HG03558 (cell line): ENCODE data around the gene STRADB.
"Not testable (repeated sequence)": the region's sequence is repeated elsewhere in the genome, so short reads cannot be mapped to it uniquely, and the experiment has no call there.

Experiments used
- ATAC-seq: cut with Tn5 transposase; IDR thresholded peaks from one replicate; pipeline ENCODE4 v1.9.1; 2021; ENCODE audit warnings: moderate number of reproducible peaks; ENCODE audit not compliant: unreplicated experiment; ENCODE audit errors: extremely low read depth

Gene STRADB

DNA sequence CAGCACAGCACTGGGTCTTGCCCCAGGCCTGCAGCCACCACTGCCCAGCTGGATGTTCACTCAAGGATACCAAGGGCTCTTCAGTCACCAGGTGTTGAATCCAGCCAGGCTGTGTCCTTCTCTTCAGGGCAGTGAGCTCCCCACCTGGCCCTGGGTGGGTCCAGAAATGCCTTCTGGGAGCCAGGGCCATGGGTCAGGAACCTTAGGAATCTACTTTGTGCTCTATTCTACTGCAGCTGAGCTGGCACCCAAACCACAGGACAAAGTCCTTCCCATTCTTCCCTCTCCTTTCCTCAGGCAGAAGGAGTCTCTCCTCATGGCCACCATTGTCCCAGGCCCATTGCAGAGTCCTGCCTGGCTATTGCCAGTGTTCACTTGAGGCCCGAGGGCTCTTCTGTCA, 13.0 kb downstream of the STRADB start:
- ATAC-seq, result no peak

DNA sequence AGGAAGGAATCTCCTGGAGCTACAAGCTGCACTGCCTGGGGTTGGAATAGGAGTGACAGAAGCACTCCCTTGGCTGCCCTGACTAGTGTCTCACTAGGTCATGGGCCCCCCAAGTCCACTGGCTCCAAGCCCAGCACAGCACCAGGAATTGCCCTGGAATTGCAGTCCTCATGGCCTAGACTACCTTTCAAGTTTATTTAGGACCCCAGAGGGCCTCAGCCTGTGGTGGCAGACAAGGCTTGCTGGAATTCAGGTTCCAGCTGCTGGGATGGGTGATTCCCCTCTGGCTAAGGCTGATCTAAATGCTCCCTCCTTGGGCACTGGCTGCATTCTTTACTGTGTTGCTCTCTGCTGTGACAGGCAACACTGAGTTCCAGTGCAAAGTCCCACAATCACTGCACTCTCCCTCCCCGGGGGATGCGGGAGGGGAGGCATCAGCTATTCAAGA, 14.0 kb downstream of the STRADB start:
- no peak for ATAC-seq

DNA sequence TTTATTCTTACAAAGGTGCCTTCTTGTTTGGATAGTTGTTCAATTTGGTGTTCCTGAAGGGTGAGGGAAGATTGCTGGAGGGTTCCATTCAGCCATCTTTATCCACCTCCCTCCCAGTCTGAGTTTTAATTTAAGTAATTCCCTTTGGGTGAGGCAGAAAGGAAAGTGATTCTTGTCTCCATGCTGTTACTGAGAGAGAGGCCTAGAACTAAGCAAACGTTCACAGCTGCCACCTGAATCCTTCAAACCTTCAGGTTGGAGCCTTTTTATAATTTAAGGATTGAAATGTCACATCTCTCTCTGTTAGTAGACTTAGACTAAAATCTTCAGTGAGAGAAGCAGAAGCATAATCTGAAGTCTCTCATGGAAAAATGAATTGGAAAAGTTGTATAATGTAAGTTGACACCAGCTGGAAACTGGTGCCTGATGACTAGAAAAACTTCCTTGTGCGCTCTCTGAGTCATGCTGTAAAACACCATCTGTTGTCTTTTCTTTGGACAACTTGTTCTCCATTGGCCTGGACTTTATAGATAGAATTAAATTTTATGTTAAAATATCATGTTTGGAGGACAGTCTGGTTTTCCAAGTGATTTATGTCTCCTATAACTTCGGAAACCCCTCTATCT, 14.6 kb downstream of the STRADB start:
- ATAC-seq, result no peak

DNA sequence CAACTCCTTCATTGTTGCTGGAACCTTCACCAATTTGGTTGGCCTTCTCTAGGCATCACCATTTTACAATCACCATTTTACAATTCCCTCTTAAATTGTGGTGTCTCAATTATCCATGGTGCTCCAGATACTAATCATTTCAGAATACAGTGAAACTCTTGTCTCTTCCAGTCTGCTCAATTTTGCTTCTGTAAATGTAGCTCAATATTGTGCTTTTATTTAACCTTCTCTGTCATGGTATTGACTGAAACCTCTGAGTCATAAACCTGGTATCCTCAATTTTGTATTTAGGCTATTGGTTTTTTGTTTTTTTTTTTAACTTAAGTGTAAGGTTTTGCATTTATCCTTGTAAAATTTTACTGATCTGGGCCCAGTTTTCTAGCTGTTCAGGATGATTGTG, 16.1 kb downstream of the STRADB start:
- ATAC-seq, result no peak

DNA sequence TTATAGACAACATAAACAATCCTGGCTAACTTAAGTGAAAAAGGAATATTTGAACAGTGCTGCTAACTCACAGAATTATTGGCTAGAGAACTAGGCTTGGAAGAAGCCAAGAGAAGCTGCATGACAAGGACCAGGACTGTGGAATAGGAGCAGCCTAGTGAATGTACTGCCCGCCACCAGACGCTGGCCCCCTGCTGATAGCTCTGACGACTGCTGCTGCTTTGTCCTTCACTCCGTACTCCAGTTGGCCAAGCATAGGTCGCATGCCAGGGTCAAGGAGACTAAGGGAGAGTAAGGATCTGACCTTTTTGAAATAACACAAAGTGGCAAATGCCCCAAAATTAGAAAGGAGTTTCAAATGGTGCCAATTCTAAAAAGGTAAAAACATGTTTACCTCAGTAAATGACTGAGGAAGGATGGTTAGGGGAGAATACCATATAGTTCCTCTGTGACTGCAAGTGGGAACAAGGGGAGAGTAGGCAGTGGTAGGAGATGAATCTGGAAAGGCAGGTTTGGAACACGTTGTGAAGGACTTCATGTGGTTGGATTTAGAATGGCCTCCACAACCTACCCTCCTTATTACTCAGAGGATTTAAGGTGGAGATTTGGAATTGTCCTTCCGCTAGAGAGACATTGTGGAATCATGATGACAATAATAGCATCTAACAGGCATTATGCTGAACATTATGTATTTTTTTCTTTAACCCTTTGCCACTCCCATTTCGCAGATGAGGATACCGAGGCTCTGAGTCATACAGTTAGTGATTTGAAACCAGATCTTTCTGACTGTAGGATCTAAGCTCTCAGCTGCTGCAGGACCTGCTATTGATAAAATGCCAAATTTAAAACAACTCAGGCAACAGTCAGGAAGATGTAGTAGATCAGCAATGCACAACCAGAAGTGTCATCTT, 19.5 kb downstream of the STRADB start:
- ATAC-seq, result no peak

DNA sequence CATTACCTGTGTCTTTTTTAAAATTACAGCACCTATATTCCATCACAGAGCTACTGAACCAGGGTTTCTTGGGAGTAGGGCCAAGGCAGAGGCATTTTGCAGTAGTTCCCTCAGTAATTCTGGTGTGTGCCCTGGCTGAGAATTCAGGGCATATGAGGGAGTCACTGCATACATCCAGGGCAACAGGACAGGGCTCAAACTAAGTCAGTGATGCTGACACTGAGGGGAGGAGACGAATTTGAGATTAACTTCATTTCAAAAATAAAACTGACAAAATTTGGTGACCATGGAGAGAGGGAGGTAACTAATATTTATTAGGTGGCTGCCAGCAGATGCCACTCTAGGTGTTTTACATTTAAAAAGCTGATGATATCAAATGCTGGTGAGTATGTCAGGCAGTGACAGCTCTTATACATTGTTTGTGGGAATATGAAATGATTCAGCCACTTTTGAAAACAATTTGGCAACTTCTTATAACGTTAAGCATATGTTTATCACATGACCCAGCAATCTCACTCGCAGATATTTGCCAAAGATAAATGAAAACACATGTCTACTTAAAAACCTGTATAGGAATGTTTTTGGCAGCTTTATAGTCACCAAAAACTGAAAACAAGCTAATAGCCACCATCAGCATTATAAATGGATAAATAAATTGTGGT, 20.3 kb downstream of the STRADB start:
- no peak for ATAC-seq

DNA sequence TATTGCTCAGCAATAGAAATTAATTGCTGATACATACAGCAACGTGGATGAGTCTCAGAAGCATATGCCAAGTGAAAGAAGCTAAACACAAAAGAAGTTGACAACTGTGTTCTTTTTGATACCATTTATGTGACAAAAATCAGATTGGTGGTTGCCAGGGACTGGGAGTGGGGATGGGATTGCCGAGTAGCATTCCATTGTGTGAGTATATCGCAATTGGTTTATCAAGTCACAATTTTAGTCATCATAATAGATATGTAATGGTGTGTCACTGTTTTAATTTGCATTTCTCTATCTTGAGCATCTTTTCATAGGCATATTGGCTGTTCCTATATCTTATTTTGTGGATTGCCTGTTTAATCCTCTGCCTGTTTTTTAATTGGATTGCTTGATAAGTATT, 20.9 kb downstream of the STRADB start:
- ATAC-seq, result no peak

DNA sequence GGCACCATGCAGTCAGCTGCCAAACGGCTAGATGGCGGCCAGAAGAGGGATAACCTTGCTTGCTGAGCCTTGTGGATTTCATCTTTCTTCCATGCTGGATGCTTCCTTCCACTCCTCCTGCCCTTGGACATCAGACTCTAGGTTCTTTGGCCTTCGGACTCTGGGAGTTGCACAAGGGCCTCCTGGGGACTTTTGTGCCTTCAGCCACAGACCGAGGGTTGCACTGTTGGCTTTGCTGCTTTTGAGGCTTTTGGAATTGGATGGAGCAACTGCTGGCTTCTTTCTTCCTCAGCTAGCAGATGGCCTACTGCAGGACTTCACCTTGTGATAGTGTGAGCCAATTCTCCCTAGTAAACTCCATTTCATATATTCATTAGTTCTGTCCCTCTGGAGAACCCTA, 31.0 kb downstream of the STRADB start:
- ATAC-seq, result no peak

DNA sequence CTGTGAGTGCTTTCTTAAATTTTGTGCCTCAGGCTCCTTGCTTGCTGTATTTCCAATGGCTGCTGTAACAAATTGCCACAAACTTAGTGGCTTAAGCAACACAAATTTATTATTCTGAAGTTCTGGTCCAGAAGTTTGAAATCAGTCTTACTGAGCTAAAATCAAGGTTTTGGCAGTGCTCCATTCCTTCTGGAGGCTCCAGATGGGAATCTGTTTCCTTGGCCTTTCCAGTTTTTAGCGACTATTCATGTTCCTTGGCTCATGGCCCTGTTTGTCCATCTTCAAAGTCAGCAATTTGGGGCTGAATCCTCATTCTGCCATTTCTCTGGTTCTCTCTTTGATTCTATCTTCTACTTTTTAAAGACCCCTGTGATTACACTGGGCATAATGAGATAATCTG, 31.8 kb downstream of the STRADB start:
- no peak for ATAC-seq

DNA sequence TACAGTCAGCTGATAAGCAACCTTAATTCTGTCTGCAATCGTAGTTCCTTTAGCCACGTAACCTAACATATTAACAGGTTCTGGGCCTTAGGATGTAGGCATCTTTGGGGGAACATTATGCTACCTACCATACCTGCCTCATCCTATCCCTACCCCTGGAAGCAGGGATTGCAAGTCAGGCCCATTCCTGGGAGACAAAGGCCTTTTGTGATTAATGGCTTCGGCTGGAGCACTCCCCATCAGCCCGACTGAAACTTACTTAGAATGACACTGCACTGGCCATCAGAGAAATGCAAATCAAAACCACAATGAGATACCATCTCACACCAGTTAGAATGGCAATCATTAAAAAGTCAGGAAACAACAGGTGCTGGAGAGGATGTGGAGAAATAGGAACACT, 32.2 kb downstream of the STRADB start:
- ATAC-seq, result not testable (repeated sequence)

DNA sequence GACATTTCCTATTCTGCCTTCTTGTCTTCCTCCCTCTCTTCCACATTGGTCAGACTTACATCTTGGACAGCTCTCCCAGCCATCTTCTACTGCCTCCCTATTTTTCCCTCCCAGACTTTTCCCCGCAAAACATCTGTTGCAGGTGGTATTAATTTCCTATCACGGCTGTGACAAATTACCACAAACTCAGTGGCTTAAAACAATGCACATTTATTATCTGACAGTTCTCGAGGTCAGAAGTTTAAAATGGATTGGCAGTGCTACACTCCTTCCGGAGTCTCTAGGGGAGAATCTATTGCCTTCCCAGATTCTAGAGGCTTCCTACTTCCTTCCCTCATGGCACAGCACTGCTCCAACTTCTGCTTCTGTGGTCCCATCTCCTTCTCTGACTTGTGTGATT, 33.3 kb downstream of the STRADB start:
- no peak for ATAC-seq

DNA sequence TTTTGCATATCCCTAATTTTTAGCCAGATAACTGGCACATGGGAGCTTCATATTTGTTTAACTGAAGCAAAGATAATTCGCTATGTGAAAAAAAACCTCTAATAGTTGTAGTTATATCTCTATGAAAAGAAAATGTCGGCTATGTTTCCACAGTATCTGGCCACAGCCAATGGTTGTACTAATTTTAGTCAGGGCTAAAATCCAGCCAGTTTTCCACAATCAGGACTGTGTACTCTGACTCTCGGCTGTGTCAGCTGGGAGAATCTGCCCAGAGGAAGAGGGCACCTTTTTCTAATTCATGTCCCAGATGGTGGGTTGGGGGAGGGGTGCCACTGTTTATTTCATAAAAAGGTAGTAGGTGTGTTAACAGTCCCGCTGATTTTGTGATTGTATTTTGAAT, 38.8 kb downstream of the STRADB start:
- no peak for ATAC-seq

DNA sequence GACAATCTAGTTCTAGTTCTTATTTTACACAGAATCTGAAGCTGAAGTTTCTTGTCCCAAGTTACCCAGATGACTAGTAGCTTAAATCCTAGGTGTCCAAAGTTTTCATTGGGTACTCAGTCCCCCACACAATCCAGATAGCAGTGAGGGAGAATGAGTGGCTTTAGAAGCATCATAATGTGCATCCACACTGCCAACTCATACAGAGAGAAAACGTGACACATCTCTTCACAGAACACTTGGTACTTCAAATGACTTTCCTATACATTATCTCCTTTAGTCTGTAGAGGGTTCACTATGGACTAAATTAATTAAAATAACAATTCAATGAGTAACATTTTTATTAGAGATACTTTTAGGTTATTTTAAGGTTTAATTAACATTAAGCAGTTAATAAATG, 45.2 kb downstream of the STRADB start:
- ATAC-seq, result no peak

DNA sequence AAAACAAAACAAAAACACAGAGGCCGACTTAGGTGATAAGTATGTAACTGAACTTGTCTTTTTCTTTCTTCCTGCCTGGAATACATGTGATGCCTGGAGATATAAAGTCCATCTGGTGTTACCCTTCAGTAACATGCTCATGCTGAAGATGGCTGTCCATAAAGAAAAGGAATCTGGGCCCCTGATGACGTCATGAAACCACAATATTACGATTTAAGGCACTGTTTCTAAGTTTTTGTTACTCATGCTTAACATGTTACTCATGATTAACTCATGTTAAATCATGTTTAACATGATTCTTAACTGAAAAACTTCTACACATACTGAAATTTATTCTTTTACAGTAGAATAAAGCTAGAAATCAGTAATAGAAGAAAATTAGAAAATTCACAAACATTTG, 49.0 kb downstream of the STRADB start:
- no peak for ATAC-seq

DNA sequence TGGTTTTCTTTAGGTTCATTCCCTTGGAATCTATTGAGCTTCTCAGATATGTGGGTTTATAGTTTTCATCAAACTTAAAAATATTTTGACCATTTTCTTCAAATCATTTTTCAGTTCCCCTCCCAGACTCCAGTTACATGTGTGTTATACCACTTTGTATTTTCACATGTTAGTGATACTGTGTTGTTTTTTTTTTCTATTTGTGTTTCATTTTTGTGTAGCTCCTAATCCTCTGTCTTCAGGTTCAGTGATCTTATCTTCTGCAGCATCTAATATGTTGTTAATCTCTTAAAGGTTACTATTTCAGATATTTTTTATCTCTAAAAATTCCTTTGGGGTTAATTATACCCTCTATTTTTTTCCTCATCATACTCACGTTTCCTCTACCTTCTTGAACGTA, 51.2 kb downstream of the STRADB start:
- ATAC-seq, result no peak

DNA sequence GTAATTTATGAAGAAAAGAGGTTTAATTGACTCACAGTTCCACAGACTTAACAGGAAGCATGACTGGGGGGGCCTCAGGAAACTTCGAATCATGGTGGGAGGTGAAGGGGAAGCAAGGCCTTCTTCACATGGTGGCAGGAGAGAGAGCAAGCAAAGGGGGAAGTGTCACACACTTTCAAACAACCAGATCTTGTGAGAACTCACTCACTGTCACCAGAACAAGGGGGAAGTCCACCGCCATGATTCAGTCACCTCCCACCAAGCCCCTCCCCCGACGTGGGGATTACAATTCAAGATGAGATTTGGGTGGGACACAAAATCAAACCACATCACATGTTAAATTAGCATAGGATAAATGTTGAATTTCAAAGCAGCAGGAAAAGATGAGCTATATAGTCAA, 56.2 kb downstream of the STRADB start:
- no peak for ATAC-seq

DNA sequence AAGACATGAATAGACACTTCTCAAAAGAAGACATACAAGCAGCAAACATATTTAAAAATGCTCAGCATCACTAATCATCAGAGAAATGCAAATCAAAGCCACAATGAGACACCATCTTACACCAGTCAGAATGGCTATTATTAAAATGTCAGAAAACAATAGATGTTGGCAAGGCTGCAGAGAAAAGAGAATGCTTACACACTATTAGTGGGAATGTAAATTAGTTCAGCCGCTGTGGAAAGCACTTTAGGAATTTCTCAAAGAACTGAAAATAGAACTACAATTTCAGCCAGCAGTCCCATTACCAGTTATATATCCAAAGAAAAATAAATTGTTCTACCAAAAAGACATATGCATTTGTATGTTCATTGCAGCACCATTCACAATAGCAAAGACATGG, 61.7 kb downstream of the STRADB start:
- ATAC-seq, result no peak

DNA sequence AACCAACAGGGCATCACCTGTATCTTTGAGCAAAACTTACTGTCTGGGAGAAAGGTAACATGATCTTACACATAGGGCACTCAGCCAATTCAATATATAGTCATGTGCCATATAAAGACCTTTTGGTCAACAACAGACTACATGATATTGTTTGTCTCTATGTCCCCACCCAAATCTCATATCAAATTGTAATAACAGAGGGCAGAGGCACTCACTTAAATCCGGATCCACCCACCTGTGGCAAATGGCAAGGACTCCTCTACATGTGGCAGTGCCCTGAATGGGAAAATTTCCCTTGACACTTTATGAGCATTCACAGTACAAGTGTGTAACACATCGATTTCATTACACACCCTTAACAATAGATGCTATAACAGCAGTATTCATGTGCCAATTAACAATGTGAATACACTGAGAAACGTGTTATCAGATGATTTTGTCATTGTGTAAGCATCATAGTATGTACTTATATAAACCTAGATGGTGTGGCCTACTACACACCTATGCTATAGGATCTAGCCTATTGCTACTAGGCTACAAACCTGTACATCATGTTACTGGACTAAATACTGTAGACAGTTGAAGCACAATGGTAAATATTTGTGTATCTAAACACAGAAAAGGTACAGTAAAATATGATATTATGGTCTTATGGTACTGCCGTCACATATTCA, 64.2 kb downstream of the STRADB start:
- no peak for ATAC-seq

DNA sequence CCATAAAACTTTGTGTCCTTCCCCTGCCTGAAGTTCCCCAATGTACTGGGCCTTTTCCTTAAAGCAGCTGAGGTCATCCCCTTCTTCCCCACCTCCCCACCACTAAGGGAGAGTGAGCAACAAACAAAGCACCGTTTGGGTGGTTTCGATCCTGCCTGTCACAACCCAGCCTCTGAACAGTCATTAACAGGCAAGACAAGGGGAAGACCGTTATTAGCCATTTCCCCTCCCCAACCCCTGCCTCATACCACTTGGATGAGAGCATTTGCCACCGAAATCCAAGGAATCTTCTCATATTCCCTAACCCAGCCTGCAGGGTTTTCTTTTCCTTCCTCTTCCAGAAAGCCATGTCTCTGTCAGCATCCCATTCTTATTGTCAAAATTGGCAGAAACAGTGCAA, 65.6 kb downstream of the STRADB start:
- no peak for ATAC-seq

DNA sequence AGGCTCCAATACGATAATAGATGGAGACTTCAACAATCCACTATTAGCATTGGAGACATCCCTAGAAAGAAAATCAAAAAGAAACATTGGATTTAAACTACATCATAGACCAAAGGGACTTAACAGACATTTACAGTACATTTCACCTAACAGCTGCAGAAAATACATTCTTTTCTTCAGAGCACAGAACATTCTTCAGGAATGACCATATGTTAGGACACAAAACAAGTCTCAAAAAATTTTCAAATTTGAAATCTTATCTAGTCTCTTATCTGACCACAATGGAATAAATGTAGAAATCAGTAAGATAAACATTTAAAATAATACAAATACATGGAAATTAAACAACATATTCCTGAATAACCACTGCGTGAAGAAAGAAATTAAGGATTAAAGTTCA, 68.7 kb downstream of the STRADB start:
- ATAC-seq, result no peak

DNA sequence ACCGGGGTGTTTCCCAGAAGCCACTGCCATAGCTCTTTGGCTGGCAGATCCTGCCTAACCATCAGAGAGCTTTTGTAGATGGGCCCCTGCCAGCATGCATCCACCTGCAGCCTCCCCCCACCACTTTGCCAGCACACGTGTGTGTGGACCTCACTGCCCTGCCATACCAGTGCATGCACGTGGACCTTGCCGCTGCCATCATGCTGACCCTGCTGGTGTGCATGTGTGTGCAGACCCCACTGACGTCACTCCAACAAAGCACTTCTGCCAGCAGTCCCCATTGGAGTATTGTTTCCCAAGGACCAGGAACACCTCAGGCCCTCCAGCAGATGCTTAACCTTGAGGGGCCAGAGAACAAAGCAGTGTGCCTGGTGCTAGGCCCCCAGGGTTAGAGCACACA, 71.4 kb downstream of the STRADB start:
- ATAC-seq, result no peak
